Suprapubic skin (tissue), 4 donors: ENCODE results near the gene ATG9A. TPM values are rescaled to one million over a fixed set of nuclear protein-coding genes. Genes with fewer than 3 reads are reported as not detected.

ENCODE experiments used
- DNase-seq, 2 donors: peaks; one replicate each; pipeline ENCODE4 v3.0.0-alpha.2; 2019; ENCODE audit warnings: low spot score in 2 of 2
- H3K27ac ChIP-seq: fragments of 200-600 bp; sonication (generic); one replicate; pipeline ENCODE4 v1.5.1; 2019
- H3K27me3 ChIP-seq: fragments of 200-600 bp; sonication (generic); one replicate; pipeline ENCODE4 v1.5.1; 2019
- H3K36me3 ChIP-seq: fragments of 200-600 bp; sonication (generic); one replicate; pipeline ENCODE4 v1.5.1; 2019
- H3K4me1 ChIP-seq: fragments of 200-600 bp; sonication (generic); one replicate; pipeline ENCODE4 v1.5.1; 2019
- H3K4me3 ChIP-seq: fragments of 200-600 bp; sonication (generic); one replicate; pipeline ENCODE4 v1.5.1; 2019; ENCODE audit warnings: mild to moderate bottlenecking
- H3K9me3 ChIP-seq: fragments of 200-600 bp; sonication (generic); one replicate; pipeline ENCODE4 v1.5.1; 2019
- CTCF ChIP-seq, 2 donors: fragments of 200-600 bp in 1 of 2; fragments of 450-650 bp in 1 of 2; sonication (generic) in 1 of 2; IDR thresholded peaks; one replicate each; pipeline ENCODE4 v1.5.1; 2016 to 2019; ENCODE audit warnings: antibody characterized with exemption in 2 of 2, mild to moderate bottlenecking in 1 of 2, moderate library complexity in 1 of 2
- EP300 ChIP-seq: sonication (generic); formaldehyde crosslinking; IDR thresholded peaks from one replicate; pipeline ENCODE4 v1.6.1; 2017; ENCODE audit warnings: antibody characterized with exemption
- POLR2A ChIP-seq, 2 donors: fragments of 450-650 bp; IDR thresholded peaks; one replicate each; pipeline ENCODE4 v1.6.1; 2017; ENCODE audit warnings: antibody characterized with exemption in 2 of 2, mild to moderate bottlenecking in 2 of 2, moderate library complexity in 2 of 2
- POLR2AphosphoS5 ChIP-seq, 3 donors: sonication (generic); formaldehyde crosslinking; IDR thresholded peaks; one replicate each; pipeline ENCODE4 v1.6.1; 2017; ENCODE audit warnings: antibody characterized with exemption in 3 of 3
- WGBS: methylation state at CpG from one replicate; pipeline ENCODE4 v1.1.5; 2018; 5-methylcytosine and 5-hydroxymethylcytosine counted together
- total RNA-seq, 4 donors: library from RNA; depleted of rRNA; stranded (reverse); fragments of >200 nt; gene quantifications; one replicate each; pipeline ENCODE4 v1.1.0, GENCODE V29; 2016

ATG9A gene
- 10 to 100 TPM; 60.3 to 83.9 (median 64.6) TPM for total RNA-seq

GRCh38 chr2:219229305-219230058, at the start of gene ATG9A, which contains the start of gene ANKZF1:
Gene ATG9A (minus strand): TSS chr2:219229636. CDS start chr2:219228024, 1,612 bp downstream.
Gene ANKZF1 (plus strand): TSS chr2:219229806. CDS start chr2:219230258, 452 bp downstream.
- peaks cover 39% of the 10 kb centered on the region for H3K36me3 ChIP-seq
- no peaks in the 10 kb centered on the region for H3K9me3 ChIP-seq
- TF ChIP-seq EP300, result no peak
- TF ChIP-seq POLR2AphosphoS5 (IDR thresholded peaks at IDR 0.05), result peak in 2 of 3 donors; percentile 73 to 97
- no peak for TF ChIP-seq CTCF (IDR thresholded peaks at IDR 0.05)
- TF ChIP-seq POLR2A (IDR thresholded peaks at IDR 0.05), result peak in 1 of 2 donors; percentile 40
- H3K27ac ChIP-seq, result peak within 1 kb of the TSS; percentile 95
- peak within 1 kb of the TSS; percentile 89 for H3K4me3 ChIP-seq
- peak; percentile 99 for DNase-seq
- H3K27me3 ChIP-seq, result no peaks in the 10 kb centered on the region
- peaks cover 36% of the 10 kb centered on the region for H3K4me1 ChIP-seq
- 0% methylated on average over 12 of the region's 80 CpGs for WGBS

- peaks cover 31% of the 10 kb centered on the region for H3K36me3 ChIP-seq
- H3K9me3 ChIP-seq, result no peaks in the 10 kb centered on the region
- no peak for DNase-seq
- TF ChIP-seq CTCF (IDR thresholded peaks at IDR 0.05), result no peak
- TF ChIP-seq POLR2A (IDR thresholded peaks at IDR 0.05), result no peak
- TF ChIP-seq POLR2AphosphoS5 (IDR thresholded peaks at IDR 0.05), result no peak
- TF ChIP-seq EP300, result no peak
- H3K27ac ChIP-seq, result peak overlapping the region; percentile 99
- WGBS, result 12% methylated on average over 9 of the region's 9 CpGs
- H3K4me3 ChIP-seq, result peak overlapping the region; percentile 93
- H3K4me1 ChIP-seq, result peaks cover 68% of the 10 kb centered on the region
- H3K27me3 ChIP-seq, result no peaks in the 10 kb centered on the region
Measured at GRCh38 chr2:219278655-219279150, 49.3 kb upstream of the ATG9A start.

- H3K27ac ChIP-seq, result peak overlapping the region; percentile 99
- no peak overlapping the region for H3K4me3 ChIP-seq
- peak; percentile 90 to 91 for DNase-seq
- H3K9me3 ChIP-seq, result no peaks in the 10 kb centered on the region
- TF ChIP-seq EP300 (no peak), CTCF (IDR thresholded peaks at IDR 0.05) (peak; percentile 96 to 99)
- WGBS, result 27% methylated on average over 15 of the region's 25 CpGs
- H3K27me3 ChIP-seq, result no peaks in the 10 kb centered on the region
- peaks cover 23% of the 10 kb centered on the region for H3K36me3 ChIP-seq
- H3K4me1 ChIP-seq, result peaks cover 62% of the 10 kb centered on the region
Measured at GRCh38 chr2:219277703-219278654, 48.5 kb upstream of the ATG9A start.

GRCh38 chr2:219274361-219274921, 45.0 kb upstream of the ATG9A start:
- Histone ChIP-seq H3K4me3 (no peak overlapping the region), H3K27me3 (no peaks in the 10 kb centered on the region), H3K27ac (peak overlapping the region; percentile 90), H3K4me1 (peaks cover 30% of the 10 kb centered on the region), H3K9me3 (no peaks in the 10 kb centered on the region), H3K36me3 (no peaks in the 10 kb centered on the region)
- TF ChIP-seq POLR2A (IDR thresholded peaks at IDR 0.05), result no peak
- TF ChIP-seq POLR2AphosphoS5 (IDR thresholded peaks at IDR 0.05), result no peak
- TF ChIP-seq EP300, result no peak
- TF ChIP-seq CTCF (IDR thresholded peaks at IDR 0.05), result no peak
- 25% methylated on average over 3 of the region's 6 CpGs for WGBS
- no peak for DNase-seq
